Fibroblast of lung (primary cell): Measurements from ENCODE around the gene C2orf76. TPM values are rescaled to one million over a fixed set of nuclear protein-coding genes. Genes with fewer than 3 reads are reported as not detected.
"Not testable (repeated sequence)": the region's sequence is repeated elsewhere in the genome, so short reads cannot be mapped to it uniquely, and the experiment has no call there.

Source experiments
- DNase-seq, 2 donors: peaks; one replicate each; pipeline versions ENCODE4 v3.0.0 to v3.0.0-alpha.2; 2010; ENCODE audit warnings: low read depth in 2 of 2
- H2AFZ ChIP-seq: 2 replicates; pipeline ENCODE4 v1.5.1; 2012; ENCODE audit warnings: low read length, control low read depth, inconsistent platforms
- H3K27ac ChIP-seq: 2 replicates; pipeline ENCODE4 v1.5.1; 2011; ENCODE audit warnings: low read length, control low read depth; ENCODE audit not compliant: insufficient read depth
- H3K27me3 ChIP-seq: 2 replicates; pipeline ENCODE4 v1.5.1; 2011; ENCODE audit warnings: mild to moderate bottlenecking, low read length; ENCODE audit not compliant: control insufficient read depth, insufficient read depth
- H3K36me3 ChIP-seq: 2 replicates; pipeline ENCODE4 v1.5.1; 2011; ENCODE audit warnings: low read length; ENCODE audit not compliant: control insufficient read depth, insufficient read depth
- H3K4me1 ChIP-seq: 2 replicates; pipeline ENCODE4 v1.5.1; 2011; ENCODE audit warnings: low read length; ENCODE audit not compliant: control insufficient read depth, insufficient read depth; ENCODE audit errors: extremely low read depth
- H3K4me2 ChIP-seq: 2 replicates; pipeline ENCODE4 v1.5.1; 2011; ENCODE audit warnings: low read length, control low read depth; ENCODE audit not compliant: insufficient read depth; ENCODE audit errors: extremely low read depth
- H3K4me3 ChIP-seq, 4 experiments: fragments of 200-600 bp in 1 of 4; sonication (generic) in 1 of 4; replicated peaks in 1 of 4; 2 replicates each; pipeline ENCODE4 v1.5.1; 2011 to 2016; ENCODE audit warnings: low read length in 4 of 4, low read depth in 3 of 4, mild to moderate bottlenecking in 3 of 4, control low read depth in 2 of 4, inconsistent platforms in 1 of 4, mixed read lengths in 1 of 4; ENCODE audit not compliant: insufficient read depth in 1 of 4; ENCODE audit errors: control extremely low read depth in 1 of 4
- H3K79me2 ChIP-seq: 2 replicates; pipeline ENCODE4 v1.5.1; 2012; ENCODE audit warnings: mild to moderate bottlenecking, low read length, inconsistent platforms; ENCODE audit not compliant: control insufficient read depth, insufficient read depth
- H3K9ac ChIP-seq: 2 replicates; pipeline ENCODE4 v1.5.1; 2011; ENCODE audit warnings: mild to moderate bottlenecking, low read length, control low read depth; ENCODE audit not compliant: insufficient read depth
- H3K9me3 ChIP-seq: 2 replicates; pipeline ENCODE4 v1.5.1; 2012; ENCODE audit warnings: low read depth, low read length; ENCODE audit not compliant: control insufficient read depth, insufficient read depth
- H4K20me1 ChIP-seq: 2 replicates; pipeline ENCODE4 v1.5.1; 2011; ENCODE audit warnings: low read length; ENCODE audit not compliant: control insufficient read depth, insufficient read depth; ENCODE audit errors: extremely low read depth
- CTCF ChIP-seq, 2 donors: IDR thresholded peaks in 1 of 2; conservative IDR thresholded peaks in 1 of 2; 1 replicate in 1 of 2; 2 replicates in 1 of 2; pipeline ENCODE4 v1.5.1; 2011 to 2012; ENCODE audit warnings: low read length in 2 of 2, control low read depth in 1 of 2, inconsistent platforms in 1 of 2, low read depth in 1 of 2, mild to moderate bottlenecking in 1 of 2
- EZH2 ChIP-seq: IDR thresholded peaks from 2 replicates; pipeline ENCODE4 v1.5.1; 2012; ENCODE audit warnings: low read length, control low read depth, mild to moderate bottlenecking; ENCODE audit errors: missing control alignments
- polyA plus RNA-seq, 2 donors: library from polyadenylated mRNA; depleted of rRNA in 1 of 2; stranded (reverse) in 1 of 2; unstranded in 1 of 2; fragments of >200 nt; gene quantifications; 2 replicates each; pipeline ENCODE4 v1.2.1, GENCODE V29; 2011 to 2012; ENCODE audit warnings: missing spikeins in 1 of 2
- total RNA-seq: library from RNA; depleted of rRNA; stranded (reverse); fragments of >200 nt; gene quantifications from 2 replicates; pipeline ENCODE4 v1.2.1, GENCODE V29; 2014

Gene C2orf76
- total and polyA plus RNA-seq, 2 donors (not counting 1 experiment from before 2014, with no cell fraction given) = 14.6 to 17.8 TPM

- no peak for DNase-seq
- Histone ChIP-seq H3K4me1 (no peaks in the 10 kb centered on the region), H3K79me2 (no peaks in the 10 kb centered on the region), H3K9me3 (no peaks in the 10 kb centered on the region), H3K27me3 (no peaks in the 10 kb centered on the region), H3K9ac (no peak overlapping the region), H3K4me3 (no peak overlapping the region), H4K20me1 (no peaks in the 10 kb centered on the region), H3K36me3 (no peaks in the 10 kb centered on the region), H2AFZ (no peak overlapping the region), H3K4me2 (no peak overlapping the region), H3K27ac (no peak overlapping the region)
- TF ChIP-seq EZH2 = no peak
- no peak for TF ChIP-seq CTCF (conservative IDR thresholded peaks at IDR 0.05 in 1 of 2, IDR thresholded peaks at IDR 0.05 in 1 of 2; ENCODE audit: low read depth in 1 of 2, low read length in 2 of 2)
Measured at GRCh38 chr2:119405151-119405550, 38.5 kb upstream of the C2orf76 start.

GRCh38 chr2:119403618-119404017 is 37.0 kb upstream of the C2orf76 start:
- not testable (repeated sequence) for H3K4me1 ChIP-seq, H3K4me3 ChIP-seq, H2AFZ ChIP-seq, DNase-seq, H3K36me3 ChIP-seq, H3K79me2 ChIP-seq, H3K9me3 ChIP-seq, H4K20me1 ChIP-seq, H3K9ac ChIP-seq, H3K27ac ChIP-seq, H3K27me3 ChIP-seq, H3K4me2 ChIP-seq

GRCh38 chr2:119402645-119403560 is 36.3 kb upstream of the C2orf76 start:
- Histone ChIP-seq H3K27ac (no peak overlapping the region), H4K20me1 (no peaks in the 10 kb centered on the region), H3K4me3 (no peak overlapping the region), H3K9me3 (no peaks in the 10 kb centered on the region), H3K36me3 (no peaks in the 10 kb centered on the region), H3K27me3 (peaks cover 4% of the 10 kb centered on the region), H3K9ac (no peak overlapping the region), H3K79me2 (no peaks in the 10 kb centered on the region), H2AFZ (no peak overlapping the region), H3K4me2 (no peak overlapping the region), H3K4me1 (no peaks in the 10 kb centered on the region)
- DNase-seq = no peak
- TF ChIP-seq CTCF (conservative IDR thresholded peaks at IDR 0.05 in 1 of 2, IDR thresholded peaks at IDR 0.05 in 1 of 2; ENCODE audit: low read depth in 1 of 2, low read length in 2 of 2) (no peak), EZH2 (no peak)
